Neuronal stem cell (in vitro differentiated cells): ENCODE measurements around the gene TBL3. TPM values are rescaled to one million over a fixed set of nuclear protein-coding genes. Genes with fewer than 3 reads are reported as not detected.
A peak's percentile ranks its signal among the peaks of the same experiment; 100 is the strongest.

Experiments used
- DNase-seq: peaks from one replicate; pipeline ENCODE4 v3.0.0-alpha.2; 2013; ENCODE audit warnings: low spot score
- H2AFZ ChIP-seq: one replicate; pipeline ENCODE4 v1.6.1; 2013; ENCODE audit warnings: mild to moderate bottlenecking, low read length, inconsistent platforms
- H2AK5ac ChIP-seq: 2 replicates; pipeline ENCODE4 v1.6.1; 2013; ENCODE audit warnings: low read depth, mild to moderate bottlenecking, inconsistent platforms, low read length, moderate library complexity, mixed read lengths
- H2BK120ac ChIP-seq: 2 replicates; pipeline ENCODE4 v1.6.1; 2013; ENCODE audit warnings: low read depth, mild to moderate bottlenecking, inconsistent platforms, low read length, moderate library complexity, mixed read lengths
- H2BK12ac ChIP-seq: one replicate; pipeline ENCODE4 v1.6.1; 2013; ENCODE audit warnings: low read length, inconsistent platforms
- H2BK15ac ChIP-seq: 2 replicates; pipeline ENCODE4 v1.6.1; 2013; ENCODE audit warnings: mild to moderate bottlenecking, low read length, inconsistent platforms, mixed read lengths
- H2BK5ac ChIP-seq: one replicate; pipeline ENCODE4 v1.6.1; 2013; ENCODE audit warnings: inconsistent platforms, mild to moderate bottlenecking, low read length, moderate library complexity
- H3K14ac ChIP-seq: one replicate; pipeline ENCODE4 v1.6.1; 2013; ENCODE audit warnings: low read length, inconsistent platforms
- H3K18ac ChIP-seq: 2 replicates; pipeline ENCODE4 v1.6.1; 2013; ENCODE audit warnings: low read length, inconsistent platforms
- H3K23ac ChIP-seq: 2 replicates; pipeline ENCODE4 v1.6.1; 2013; ENCODE audit warnings: low read depth, mild to moderate bottlenecking, mixed read lengths, low read length, inconsistent platforms; ENCODE audit not compliant: poor library complexity
- H3K27ac ChIP-seq: replicated peaks from 3 replicates; pipeline ENCODE4 v1.5.1; 2013; ENCODE audit warnings: low read length, inconsistent platforms
- H3K27me3 ChIP-seq, 3 experiments: 2 replicates each; pipeline ENCODE4 v1.6.1; 2013; ENCODE audit warnings: low read length in 3 of 3, mild to moderate bottlenecking in 2 of 3, inconsistent platforms in 1 of 3, low read depth in 1 of 3, mixed read lengths in 1 of 3, moderate library complexity in 1 of 3; ENCODE audit not compliant: control insufficient read depth in 3 of 3, insufficient read depth in 3 of 3
- H3K36me3 ChIP-seq, 2 donors: replicated peaks in 1 of 2; 2 replicates each; pipeline ENCODE4 v1.6.1; 2013; ENCODE audit warnings: low read length in 2 of 2; ENCODE audit not compliant: control insufficient read depth in 2 of 2, insufficient read depth in 2 of 2
- H3K4ac ChIP-seq: 2 replicates; pipeline ENCODE4 v1.6.1; 2013; ENCODE audit warnings: inconsistent platforms, mild to moderate bottlenecking, low read length, moderate library complexity
- H3K4me1 ChIP-seq, 2 donors: 1 replicate in 1 of 2; 2 replicates in 1 of 2; pipeline ENCODE4 v1.6.1; 2013; ENCODE audit warnings: low read length in 2 of 2, low read depth in 1 of 2; ENCODE audit not compliant: control insufficient read depth in 2 of 2, insufficient read depth in 1 of 2
- H3K4me2 ChIP-seq: one replicate; pipeline ENCODE4 v1.6.1; 2013; ENCODE audit warnings: mild to moderate bottlenecking, low read length, inconsistent platforms; ENCODE audit not compliant: insufficient read depth, poor library complexity, severe bottlenecking
- H3K4me3 ChIP-seq, 2 donors: 2 replicates each; pipeline ENCODE4 v1.5.1; 2013; ENCODE audit warnings: low read length in 2 of 2, mild to moderate bottlenecking in 2 of 2, inconsistent platforms in 1 of 2, moderate library complexity in 1 of 2
- H3K79me1 ChIP-seq: one replicate; pipeline ENCODE4 v1.6.1; 2013; ENCODE audit warnings: low read depth, mild to moderate bottlenecking, inconsistent platforms, low read length, moderate library complexity
- H3K9ac ChIP-seq: one replicate; pipeline ENCODE4 v1.6.1; 2013; ENCODE audit warnings: mild to moderate bottlenecking, low read depth, low read length, inconsistent platforms; ENCODE audit not compliant: poor library complexity
- H3K9me3 ChIP-seq, 2 donors: replicated peaks in 1 of 2; 2 replicates each; pipeline versions ENCODE3 to v1.6.1; 2013; ENCODE audit warnings: low read length in 2 of 2, mild to moderate bottlenecking in 2 of 2, inconsistent platforms in 1 of 2, low read depth in 1 of 2, mixed read lengths in 1 of 2, moderate library complexity in 1 of 2; ENCODE audit not compliant: control insufficient read depth in 2 of 2, insufficient read depth in 1 of 2
- H4K8ac ChIP-seq: one replicate; pipeline ENCODE4 v1.6.1; 2013; ENCODE audit warnings: low read depth, mild to moderate bottlenecking, inconsistent platforms, low read length, moderate library complexity
- H4K91ac ChIP-seq: one replicate; pipeline ENCODE4 v1.6.1; 2013; ENCODE audit warnings: low read length, low read depth, mild to moderate bottlenecking, inconsistent platforms; ENCODE audit not compliant: poor library complexity
- WGBS, 2 donors: extraction: QIAGEN DNeasy Blood & Tissue Kit; methylation state at CpG; one replicate each; pipeline ENCODE4 v1.1.7; 2013; ENCODE audit warnings: missing lambda C conversion rate in 2 of 2, mixed read lengths in 1 of 2; ENCODE audit not compliant: insufficient read length in 2 of 2, insufficient replicate concordance in 1 of 2; ENCODE audit errors: extremely low coverage in 2 of 2; 5-methylcytosine and 5-hydroxymethylcytosine counted together
- small RNA-seq: library from polyadenylated mRNA; stranded (forward); fragments of <200 nt; extraction: miRNeasy Mini kit (QIAGEN cat#:217004); gene quantifications from one replicate; pipeline ENCODE3, GENCODE V24; 2013; ENCODE audit not compliant: insufficient read depth

TBL3 gene

GRCh38 chr16:2031081-2031577 lies 59.3 kb downstream of the TBL3 start:
- Histone ChIP-seq H3K79me1 (peaks cover 7% of the 10 kb centered on the region), H3K18ac (no peak overlapping the region), H3K23ac (no peak overlapping the region), H3K27ac (no peak overlapping the region), H4K91ac (no peak overlapping the region), H3K27me3 (peaks cover 3 to 22% (median 20%) of the 10 kb centered on the region in 3 experiments), H3K4me1 (peaks cover 13 to 23% of the 10 kb centered on the region in 2 donors), H2AFZ (no peak overlapping the region), H2BK120ac (no peak overlapping the region), H3K14ac (peak overlapping the region; percentile 38), H3K4ac (no peak overlapping the region), H4K8ac (no peak overlapping the region), H3K36me3 (no peaks in the 10 kb centered on the region), H2BK15ac (no peak overlapping the region), H2BK12ac (no peak overlapping the region), H3K4me2 (no peak overlapping the region), H2AK5ac (no peak overlapping the region), H3K4me3 (no peak overlapping the region), H3K9me3 (peaks cover 2 to 5% of the 10 kb centered on the region in 2 donors), H3K9ac (no peak overlapping the region), H2BK5ac (no peak overlapping the region)
- no peak for DNase-seq
- WGBS, 2 donors, result no CpG with 5 or more reads among the region's 11 CpGs

Small RNA genes lying within 50 kb of the gene (small RNA-seq; reads per million reads assigned to genes)
- not detected for gene AC005363.2
- gene RN7SL219P, result not detected
- not detected for gene SNORA10
- not detected for gene SNORA64
